Smooth muscle cell (in vitro differentiated cells): ENCODE measurements around the gene PRKAR1B. TPM values are rescaled to one million over a fixed set of nuclear protein-coding genes. Genes with fewer than 3 reads are reported as not detected.

ENCODE experiments used
- DNase-seq: peaks from one replicate; lab custom pipeline; 2025; ENCODE audit not compliant: unreplicated experiment; lab: John Stamatoyannopoulos, UW
- H2AFZ ChIP-seq: fragments of 200-600 bp; sonication (generic); 2 replicates; pipeline ENCODE4 v1.6.0; 2016; ENCODE audit warnings: antibody characterized with exemption, low read depth, mild to moderate bottlenecking
- H3F3A ChIP-seq: fragments of 200-600 bp; sonication (generic); 2 replicates; pipeline ENCODE4 v1.6.0; 2017; ENCODE audit warnings: antibody characterized with exemption, low read depth
- H3K27ac ChIP-seq: fragments of 200-600 bp; sonication (generic); 2 replicates; pipeline ENCODE4 v1.5.1; 2016; ENCODE audit warnings: low read depth, mild to moderate bottlenecking
- H3K27me3 ChIP-seq: fragments of 200-600 bp; sonication (generic); 2 replicates; pipeline ENCODE4 v1.6.1; 2016; ENCODE audit warnings: low read depth, mild to moderate bottlenecking
- H3K36me3 ChIP-seq: fragments of 200-600 bp; sonication (generic); 2 replicates; pipeline ENCODE4 v1.5.1; 2016; ENCODE audit warnings: low read depth
- H3K4me1 ChIP-seq: fragments of 200-600 bp; sonication (generic); 2 replicates; pipeline ENCODE4 v1.5.1; 2016; ENCODE audit warnings: low read depth
- H3K4me2 ChIP-seq: fragments of 200-600 bp; sonication (generic); 2 replicates; pipeline ENCODE4 v1.6.0; 2016; ENCODE audit warnings: mild to moderate bottlenecking
- H3K4me3 ChIP-seq: fragments of 200-600 bp; sonication (generic); 2 replicates; pipeline ENCODE4 v1.5.1; 2016; ENCODE audit warnings: mild to moderate bottlenecking
- H3K79me2 ChIP-seq: fragments of 200-600 bp; sonication (generic); 2 replicates; pipeline ENCODE4 v1.6.0; 2016; ENCODE audit warnings: low read depth, mild to moderate bottlenecking
- H3K9ac ChIP-seq: fragments of 200-600 bp; sonication (generic); 2 replicates; pipeline ENCODE4 v1.6.0; 2016; ENCODE audit warnings: low read depth
- H3K9me3 ChIP-seq: fragments of 200-600 bp; sonication (generic); replicated peaks from 2 replicates; pipeline ENCODE4 v1.5.1; 2016; ENCODE audit warnings: low read depth
- H4K20me1 ChIP-seq: fragments of 200-600 bp; sonication (generic); 2 replicates; pipeline ENCODE4 v1.6.0; 2016; ENCODE audit warnings: low read depth
- WGBS: methylation state at CpG from one replicate; pipeline ENCODE4 v1.1.7; 2016; ENCODE audit warnings: low lambda C conversion rate; 5-methylcytosine and 5-hydroxymethylcytosine counted together
- polyA plus RNA-seq: library from polyadenylated mRNA; unstranded; fragments of >200 nt; fragmentation: Nextera tagmentation; extraction: Ambion mirVana; gene quantifications from 2 replicates; pipeline ENCODE4 v1.2.1, GENCODE V29; 2016
- total RNA-seq: library from RNA; depleted of rRNA; stranded (reverse); fragments of >200 nt; gene quantifications from 2 replicates; pipeline ENCODE4 v1.2.3, GENCODE V29; 2014
- TF ChIP-seq, protein P1 (sequence below): fragments of 200-600 bp; sonication (generic); IDR thresholded peaks from 2 replicates; pipeline ENCODE4 v1.5.1; 2017; ENCODE audit warnings: borderline replicate concordance, mild to moderate bottlenecking, antibody characterized with exemption; ENCODE audit not compliant: insufficient read depth, poor library complexity, severe bottlenecking

Gene PRKAR1B
- total and polyA plus RNA-seq, 2 experiments from 2014 or later: 5.3 to 10.1 TPM

DNA sequence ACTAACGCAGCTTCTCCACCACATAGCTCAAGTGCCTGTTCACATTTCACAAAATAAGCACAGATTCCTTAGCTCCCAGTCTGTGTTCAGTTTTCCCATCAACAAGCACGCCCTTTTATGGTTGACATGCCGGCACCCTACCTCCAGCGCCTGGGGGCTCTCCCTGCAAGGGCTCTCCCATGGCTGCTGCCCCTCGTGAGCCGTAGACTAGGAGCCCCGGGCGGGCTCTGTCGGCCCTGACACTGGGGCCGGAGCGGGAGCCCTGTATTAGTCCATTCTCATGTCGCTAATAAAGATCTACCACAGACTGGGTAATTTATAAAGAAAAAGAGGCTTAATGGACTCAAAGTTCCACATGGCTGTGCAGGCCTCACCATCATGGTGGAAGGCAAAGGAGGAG lies 34.0 kb upstream of the PRKAR1B start:
- over 99% methylated on average over 12 of the region's 12 CpGs for WGBS
- Histone ChIP-seq H3K27me3 (no peaks in the 10 kb centered on the region), H3K4me3 (no peak overlapping the region), H3K9me3 (no peaks in the 10 kb centered on the region), H3K36me3 (no peaks in the 10 kb centered on the region), H3K9ac (no peak overlapping the region), H3F3A (no peaks in the 10 kb centered on the region), H2AFZ (no peak overlapping the region), H3K4me1 (no peaks in the 10 kb centered on the region), H3K27ac (no peak overlapping the region), H3K79me2 (no peaks in the 10 kb centered on the region), H3K4me2 (no peak overlapping the region), H4K20me1 (no peaks in the 10 kb centered on the region)
- TF ChIP-seq, protein P1, sequence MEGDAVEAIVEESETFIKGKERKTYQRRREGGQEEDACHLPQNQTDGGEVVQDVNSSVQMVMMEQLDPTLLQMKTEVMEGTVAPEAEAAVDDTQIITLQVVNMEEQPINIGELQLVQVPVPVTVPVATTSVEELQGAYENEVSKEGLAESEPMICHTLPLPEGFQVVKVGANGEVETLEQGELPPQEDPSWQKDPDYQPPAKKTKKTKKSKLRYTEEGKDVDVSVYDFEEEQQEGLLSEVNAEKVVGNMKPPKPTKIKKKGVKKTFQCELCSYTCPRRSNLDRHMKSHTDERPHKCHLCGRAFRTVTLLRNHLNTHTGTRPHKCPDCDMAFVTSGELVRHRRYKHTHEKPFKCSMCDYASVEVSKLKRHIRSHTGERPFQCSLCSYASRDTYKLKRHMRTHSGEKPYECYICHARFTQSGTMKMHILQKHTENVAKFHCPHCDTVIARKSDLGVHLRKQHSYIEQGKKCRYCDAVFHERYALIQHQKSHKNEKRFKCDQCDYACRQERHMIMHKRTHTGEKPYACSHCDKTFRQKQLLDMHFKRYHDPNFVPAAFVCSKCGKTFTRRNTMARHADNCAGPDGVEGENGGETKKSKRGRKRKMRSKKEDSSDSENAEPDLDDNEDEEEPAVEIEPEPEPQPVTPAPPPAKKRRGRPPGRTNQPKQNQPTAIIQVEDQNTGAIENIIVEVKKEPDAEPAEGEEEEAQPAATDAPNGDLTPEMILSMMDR: no peak
- no peak for DNase-seq

DNA sequence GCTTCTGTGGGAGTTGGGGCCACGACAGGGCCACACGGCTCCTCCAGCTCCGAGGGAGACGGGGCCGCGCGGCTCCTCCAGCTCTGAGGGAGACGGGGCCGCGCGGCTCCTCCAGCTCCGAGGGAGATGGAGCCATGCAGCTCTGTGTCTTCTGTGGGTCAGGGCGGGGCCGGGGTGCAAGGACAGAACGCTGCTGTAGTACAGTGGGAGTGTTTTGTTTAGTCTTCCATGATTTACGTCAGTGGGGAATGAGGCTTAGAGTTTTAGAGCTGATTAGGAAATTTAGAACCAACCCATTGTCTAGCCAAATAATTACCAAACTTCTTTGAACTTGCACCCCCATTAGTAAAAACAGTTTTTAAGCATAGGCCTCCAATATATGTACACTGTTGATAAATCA lies 32.9 kb upstream of the PRKAR1B start:
- no peaks in the 10 kb centered on the region for H4K20me1 ChIP-seq
- 93% methylated on average over 16 of the region's 16 CpGs for WGBS
- no peaks in the 10 kb centered on the region for H3K4me1 ChIP-seq
- no peaks in the 10 kb centered on the region for H3K79me2 ChIP-seq
- H3K9ac ChIP-seq: no peak overlapping the region
- H3K27me3 ChIP-seq: no peaks in the 10 kb centered on the region
- TF ChIP-seq, protein P1: no peak
- no peak overlapping the region for H2AFZ ChIP-seq
- no peak overlapping the region for H3K27ac ChIP-seq
- H3K4me2 ChIP-seq: no peak overlapping the region
- no peaks in the 10 kb centered on the region for H3K36me3 ChIP-seq
- no peaks in the 10 kb centered on the region for H3F3A ChIP-seq
- no peak for DNase-seq
- no peaks in the 10 kb centered on the region for H3K9me3 ChIP-seq
- no peak overlapping the region for H3K4me3 ChIP-seq

DNA sequence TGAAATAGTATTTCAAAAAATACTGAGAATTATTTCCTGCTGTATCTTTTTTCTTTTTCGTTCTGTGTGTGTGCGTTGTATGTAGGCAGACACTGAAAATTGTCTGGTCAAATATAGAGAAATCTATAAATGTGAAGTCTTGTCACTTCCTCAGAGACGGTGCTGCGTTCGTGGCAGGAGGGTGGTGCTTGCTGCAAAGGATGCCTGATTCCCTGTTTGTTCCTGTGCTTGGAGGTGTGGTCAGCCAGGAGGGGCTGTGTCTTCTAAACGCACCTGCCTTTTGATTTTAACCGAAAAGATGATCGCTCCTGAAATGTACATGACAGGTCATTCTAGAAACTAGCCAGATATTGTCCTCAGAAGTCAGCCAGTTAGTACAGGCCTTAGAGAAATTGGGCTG lies 32.5 kb upstream of the PRKAR1B start:
- no peak overlapping the region for H3K27ac ChIP-seq
- TF ChIP-seq, protein P1: no peak
- H4K20me1 ChIP-seq: no peaks in the 10 kb centered on the region
- no peaks in the 10 kb centered on the region for H3K36me3 ChIP-seq
- no peaks in the 10 kb centered on the region for H3K9me3 ChIP-seq
- no peak overlapping the region for H3K4me2 ChIP-seq
- 94% methylated on average over 8 of the region's 8 CpGs for WGBS
- no peak overlapping the region for H2AFZ ChIP-seq
- no peak overlapping the region for H3K9ac ChIP-seq
- no peaks in the 10 kb centered on the region for H3K4me1 ChIP-seq
- H3K4me3 ChIP-seq: no peak overlapping the region
- H3K27me3 ChIP-seq: no peaks in the 10 kb centered on the region
- no peaks in the 10 kb centered on the region for H3K79me2 ChIP-seq
- DNase-seq: no peak
- no peaks in the 10 kb centered on the region for H3F3A ChIP-seq

DNA sequence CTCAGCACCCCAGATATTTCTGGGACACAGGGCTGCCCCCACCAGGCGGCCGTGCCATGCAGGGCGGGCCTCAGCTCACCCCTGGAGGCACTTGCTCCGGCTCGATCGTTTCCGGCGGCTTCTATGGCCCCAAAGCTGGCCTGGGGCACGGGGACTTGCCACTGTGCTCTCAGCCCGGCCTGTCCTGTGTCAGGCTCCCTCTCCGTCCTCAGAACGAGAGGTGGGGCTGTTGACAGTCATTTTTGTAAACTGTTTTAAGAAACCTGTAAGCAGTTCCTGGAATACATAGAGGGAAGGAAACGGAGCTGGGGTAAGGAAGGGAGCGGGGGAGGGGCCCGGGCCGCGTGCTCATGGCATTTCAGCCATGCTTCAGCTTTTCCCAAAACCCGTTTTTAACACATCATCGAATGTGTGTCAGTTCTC lies 30.7 kb upstream of the PRKAR1B start:
- Histone ChIP-seq H3K27ac (no peak overlapping the region), H2AFZ (no peak overlapping the region), H3K9ac (no peak overlapping the region), H3K9me3 (no peaks in the 10 kb centered on the region), H3K36me3 (no peaks in the 10 kb centered on the region), H3K79me2 (no peaks in the 10 kb centered on the region), H3F3A (no peaks in the 10 kb centered on the region), H3K4me2 (no peak overlapping the region), H3K4me1 (no peaks in the 10 kb centered on the region), H3K27me3 (no peaks in the 10 kb centered on the region), H3K4me3 (no peak overlapping the region), H4K20me1 (no peaks in the 10 kb centered on the region)
- WGBS: 93% methylated on average over 19 of the region's 19 CpGs
- TF ChIP-seq, protein P1: no peak
- DNase-seq: no peak
